ENCODE measurements around the gene MRAS. TPM values are rescaled to one million over a fixed set of nuclear protein-coding genes. Genes with fewer than 3 reads are reported as not detected.

MRAS gene
- total RNA-seq, 1 donor from 2014 or later, result not detected

GRCh38 chr3:138338811-138339210, 9.6 kb upstream of the MRAS start:
- intact Hi-C loops (cut with micrococcal nuclease), result no loop called here

GRCh38 chr3:138340511-138340910, 7.9 kb upstream of the MRAS start:
- intact Hi-C loops (cut with micrococcal nuclease), result no loop called here

- intact Hi-C loops (cut with micrococcal nuclease), result no loop called here
These were observed 3.6 kb upstream of the MRAS start for GRCh38 chr3:138344754-138345153.

- intact Hi-C loops (cut with micrococcal nuclease), result no loop called here
These were observed 668 bp downstream of the MRAS start for GRCh38 chr3:138348754-138349739.

GRCh38 chr3:138349926-138350665, 1.7 kb downstream of the MRAS start:
- intact Hi-C loops (cut with micrococcal nuclease), result no loop called here

- intact Hi-C loops (cut with micrococcal nuclease), result no loop called here
These were observed 2.8 kb downstream of the MRAS start for GRCh38 chr3:138351151-138351550.

GRCh38 chr3:138351916-138352550, 3.7 kb downstream of the MRAS start:
- intact Hi-C loops (cut with micrococcal nuclease), result no loop called here

- intact Hi-C loops (cut with micrococcal nuclease), result no loop called here
These were observed 6.0 kb downstream of the MRAS start for GRCh38 chr3:138354376-138354775.

- intact Hi-C loops (cut with micrococcal nuclease), result no loop called here
These were observed 6.7 kb downstream of the MRAS start for GRCh38 chr3:138355071-138355470.

- intact Hi-C loops (cut with micrococcal nuclease), result no loop called here
These were observed 8.5 kb downstream of the MRAS start for GRCh38 chr3:138356730-138357405.

- intact Hi-C loops (cut with micrococcal nuclease), result no loop called here
These were observed 11.0 kb downstream of the MRAS start for GRCh38 chr3:138359148-138359918.

- intact Hi-C loops (cut with micrococcal nuclease), result no loop called here
These were observed 11.8 kb downstream of the MRAS start for GRCh38 chr3:138359919-138360868.

- intact Hi-C loops (cut with micrococcal nuclease), result no loop called here
These were observed 12.6 kb downstream of the MRAS start for GRCh38 chr3:138360869-138361525.

- intact Hi-C loops (cut with micrococcal nuclease), result no loop called here
These were observed 13.2 kb downstream of the MRAS start for GRCh38 chr3:138361561-138361971.

- intact Hi-C loops (cut with micrococcal nuclease), result no loop called here
These were observed 14.2 kb downstream of the MRAS start for GRCh38 chr3:138362538-138362937.

- intact Hi-C loops (cut with micrococcal nuclease), result no loop called here
These were observed 14.9 kb downstream of the MRAS start for GRCh38 chr3:138363322-138363721.

GRCh38 chr3:138364356-138365252, 16.2 kb downstream of the MRAS start:
- intact Hi-C loops (cut with micrococcal nuclease), result no loop called here

GRCh38 chr3:138365253-138365555, 16.8 kb downstream of the MRAS start:
- intact Hi-C loops (cut with micrococcal nuclease), result no loop called here

Measured in T-helper 2 cell treated with Interferon-gamma antibody and Interleukin-4, amounts not matched to agents 100 ng/mL and 5 ng/mL, for 36 hours (primary cell).